HG03045 (cell line): Measurements from ENCODE around the gene C5AR1.
"Not testable (repeated sequence)": the region's sequence is repeated elsewhere in the genome, so short reads cannot be mapped to it uniquely, and the experiment has no call there.

Experiments
- ATAC-seq: cut with Tn5 transposase; IDR thresholded peaks from one replicate; pipeline ENCODE4 v1.9.1; 2021; ENCODE audit warnings: mild to moderate bottlenecking, moderate library complexity; ENCODE audit not compliant: unreplicated experiment

C5AR1 gene

GRCh38 chr19:47358936-47359335, 49.3 kb downstream of the C5AR1 start:
- ATAC-seq: no peak

DNA sequence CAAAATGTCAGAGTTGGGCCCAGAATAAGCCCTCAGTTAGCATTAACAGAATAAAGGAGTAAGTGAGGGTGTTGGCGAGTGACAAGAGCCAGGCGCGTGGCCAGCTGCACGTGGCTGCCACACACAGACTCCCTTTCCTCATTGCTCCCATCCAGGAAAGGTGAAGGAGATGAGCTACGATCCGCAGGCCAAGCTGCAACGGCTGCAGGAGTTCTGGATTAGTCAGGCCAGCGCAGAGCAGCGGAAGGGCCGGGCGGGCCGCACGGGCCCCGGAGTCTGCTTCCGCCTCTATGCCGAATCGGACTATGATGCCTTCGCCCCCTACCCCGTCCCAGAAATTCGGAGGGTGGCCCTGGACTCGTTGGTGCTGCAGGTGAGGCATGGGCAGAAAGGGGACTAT, 52.7 kb downstream of the C5AR1 start:
- no peak for ATAC-seq

DNA sequence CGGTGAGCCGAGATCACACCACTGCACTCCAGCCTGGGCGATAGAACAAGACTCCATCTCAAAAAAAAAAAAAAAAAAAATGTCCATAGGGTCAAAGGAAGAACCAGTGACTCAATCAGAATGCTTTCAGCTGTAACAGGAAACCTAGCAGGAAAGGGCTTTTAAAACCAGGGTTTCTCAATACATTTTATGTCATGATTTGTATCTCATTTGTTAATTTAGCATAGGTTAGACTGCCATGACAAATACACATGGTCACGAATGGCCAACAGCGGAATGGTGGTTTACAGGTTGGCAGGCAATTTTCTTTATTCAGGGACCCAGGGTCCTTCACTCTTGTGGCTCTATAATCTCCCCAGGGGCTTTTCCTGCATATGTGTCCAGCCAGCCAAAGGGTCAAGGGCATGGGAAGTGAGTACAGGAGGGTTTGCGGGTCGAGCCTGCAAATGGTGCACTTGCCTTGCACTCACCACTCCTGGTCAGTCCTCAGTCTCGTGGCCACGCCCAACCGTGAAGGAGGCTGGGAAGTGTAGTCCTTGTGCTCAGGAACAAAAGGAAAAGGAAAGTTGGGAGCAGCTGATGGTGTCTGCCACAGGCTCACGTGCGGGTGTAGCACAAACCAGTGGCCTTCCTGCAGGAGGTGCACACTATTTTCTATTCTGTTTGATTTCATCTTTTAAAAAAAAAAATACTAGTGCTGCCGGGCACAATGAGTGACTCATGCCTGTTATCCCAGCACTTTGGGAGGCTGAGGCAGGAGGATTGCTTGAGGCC, 54.3 kb downstream of the C5AR1 start:
- ATAC-seq: no peak

DNA sequence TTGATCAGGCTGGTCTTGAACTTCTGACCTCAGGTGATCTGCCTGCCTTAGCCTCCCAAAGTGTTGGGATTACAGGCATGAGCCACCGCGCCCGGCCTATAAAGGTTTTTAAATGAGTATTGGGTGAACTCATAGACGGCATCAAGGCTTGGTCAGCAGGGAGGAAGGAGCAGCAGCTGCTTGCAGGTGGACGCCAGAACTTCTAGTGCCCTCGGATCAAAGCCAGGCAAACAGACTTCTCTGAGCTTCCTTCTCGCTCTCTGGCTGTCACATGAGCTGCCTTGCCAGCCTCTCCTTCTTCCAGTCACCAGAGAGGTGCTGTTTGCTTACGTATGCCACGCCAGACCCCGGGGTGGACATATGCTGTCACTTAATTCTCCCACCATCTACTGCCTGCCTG, 55.8 kb downstream of the C5AR1 start:
- ATAC-seq: not testable (repeated sequence)

GRCh38 chr19:47370045-47370611, 60.5 kb downstream of the C5AR1 start:
- no peak for ATAC-seq

GRCh38 chr19:47371261-47371660, 61.6 kb downstream of the C5AR1 start:
- ATAC-seq: no peak
